ENCODE data around the gene KANSL1. TPM values are rescaled to one million over a fixed set of nuclear protein-coding genes. Genes with fewer than 3 reads are reported as not detected.

The KANSL1 gene
- total RNA-seq, 1 donor from 2014 or later: 136 TPM

DNA sequence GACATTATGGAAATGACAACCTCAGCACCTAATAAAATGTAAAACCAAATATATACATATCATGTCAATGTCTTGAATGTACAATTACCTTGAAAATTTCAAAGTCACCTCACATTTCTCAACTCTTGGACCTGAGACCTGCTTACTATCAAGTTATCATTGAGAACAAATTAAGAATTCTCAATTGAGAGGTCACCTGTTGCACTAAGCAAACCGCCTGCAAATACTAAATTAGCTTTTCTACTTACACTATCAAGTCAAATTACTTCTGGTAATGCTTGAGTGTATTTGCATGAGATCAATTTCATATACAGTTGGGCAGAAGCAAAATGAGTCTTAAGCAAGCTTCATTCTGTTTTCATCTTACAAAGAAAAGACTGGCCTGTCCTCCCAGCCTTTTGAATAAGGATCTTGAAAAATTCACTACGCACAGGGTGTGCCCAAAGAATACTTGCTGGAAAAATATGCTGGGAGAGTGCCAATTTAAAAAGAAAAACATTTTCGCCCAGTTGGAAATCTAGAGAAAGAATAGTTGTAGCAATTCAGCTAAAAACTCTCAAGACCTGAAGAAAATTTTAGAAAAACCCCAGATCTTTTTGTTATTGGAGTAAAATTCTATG lies 35.7 kb downstream of the KANSL1 start:
- Histone ChIP-seq H3K9me3 (ENCODE audit: low read depth) (no peaks in the 10 kb centered on the region), H4K20me1 (ENCODE audit: low read depth) (peaks cover 100% of the 10 kb centered on the region), H3K4me1 (peaks cover 24% of the 10 kb centered on the region), H3K27ac (peak overlapping the region; percentile 25), H3F3A (ENCODE audit: low read depth) (peaks cover 4% of the 10 kb centered on the region), H3K9ac (no peak overlapping the region), H3K27me3 (no peaks in the 10 kb centered on the region), H3K79me2 (ENCODE audit: low read depth) (peaks cover 100% of the 10 kb centered on the region), H3K4me3 (no peak overlapping the region), H3K36me3 (no peaks in the 10 kb centered on the region), H2AFZ (replicated peaks) (no peak overlapping the region), H3K4me2 (no peak overlapping the region)
- no peaks in the 10 kb centered on the region for H3K27me3 Mint-ChIP-seq (ENCODE audit: insufficient read depth, low read depth)
- TF ChIP-seq, protein P1, sequence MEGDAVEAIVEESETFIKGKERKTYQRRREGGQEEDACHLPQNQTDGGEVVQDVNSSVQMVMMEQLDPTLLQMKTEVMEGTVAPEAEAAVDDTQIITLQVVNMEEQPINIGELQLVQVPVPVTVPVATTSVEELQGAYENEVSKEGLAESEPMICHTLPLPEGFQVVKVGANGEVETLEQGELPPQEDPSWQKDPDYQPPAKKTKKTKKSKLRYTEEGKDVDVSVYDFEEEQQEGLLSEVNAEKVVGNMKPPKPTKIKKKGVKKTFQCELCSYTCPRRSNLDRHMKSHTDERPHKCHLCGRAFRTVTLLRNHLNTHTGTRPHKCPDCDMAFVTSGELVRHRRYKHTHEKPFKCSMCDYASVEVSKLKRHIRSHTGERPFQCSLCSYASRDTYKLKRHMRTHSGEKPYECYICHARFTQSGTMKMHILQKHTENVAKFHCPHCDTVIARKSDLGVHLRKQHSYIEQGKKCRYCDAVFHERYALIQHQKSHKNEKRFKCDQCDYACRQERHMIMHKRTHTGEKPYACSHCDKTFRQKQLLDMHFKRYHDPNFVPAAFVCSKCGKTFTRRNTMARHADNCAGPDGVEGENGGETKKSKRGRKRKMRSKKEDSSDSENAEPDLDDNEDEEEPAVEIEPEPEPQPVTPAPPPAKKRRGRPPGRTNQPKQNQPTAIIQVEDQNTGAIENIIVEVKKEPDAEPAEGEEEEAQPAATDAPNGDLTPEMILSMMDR (IDR thresholded peaks at IDR 0.05): no peak
- no peak for TF ChIP-seq EZH2phosphoT487 (IDR thresholded peaks at IDR 0.05)
- TF ChIP-seq EZH2 (IDR thresholded peaks at IDR 0.05): no peak
- H3K9me3 Mint-ChIP-seq: peaks cover 8% of the 10 kb centered on the region
- no peak for DNase-seq (ENCODE audit: low spot score)
- no peak overlapping the region for H3K4me3 Mint-ChIP-seq
- H3K36me3 Mint-ChIP-seq: peaks cover 25% of the 10 kb centered on the region
- H3K4me1 Mint-ChIP-seq: peaks cover 24% of the 10 kb centered on the region
- H3K27ac Mint-ChIP-seq: no peak overlapping the region

DNA sequence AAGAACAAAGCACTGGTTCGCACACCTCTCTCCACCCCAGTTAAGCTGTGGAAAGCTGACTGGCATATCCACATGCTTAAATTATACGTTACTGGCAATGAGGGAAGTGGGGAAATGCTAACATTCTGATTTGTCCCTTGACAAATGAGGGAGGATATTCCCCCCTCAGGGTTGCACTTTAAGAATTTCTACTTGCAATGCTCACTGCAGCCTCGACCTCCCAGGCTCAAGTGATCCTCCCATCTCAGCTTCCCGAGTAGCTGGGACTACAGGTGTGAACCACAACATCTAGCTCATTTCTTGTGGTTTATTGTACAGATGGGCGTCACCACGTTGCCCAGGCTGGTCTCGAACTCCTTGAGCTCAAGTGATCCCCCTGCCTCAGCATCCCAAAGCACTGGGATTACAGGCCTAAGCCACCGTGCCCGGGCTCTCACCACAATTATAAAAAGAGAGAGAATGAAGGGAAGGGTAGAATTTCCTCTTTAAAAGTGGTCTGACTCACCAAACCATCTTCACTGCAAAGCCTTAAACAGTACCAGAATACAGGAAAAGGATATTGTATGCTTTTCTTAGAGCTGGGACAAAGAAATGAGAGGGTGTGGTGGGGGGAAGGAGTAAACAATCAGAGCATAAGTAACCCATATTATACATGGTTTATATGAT lies 38.9 kb downstream of the KANSL1 start:
- peaks cover 100% of the 10 kb centered on the region for H3K79me2 ChIP-seq (ENCODE audit: low read depth)
- Mint-ChIP-seq H3K36me3 (peaks cover 22% of the 10 kb centered on the region), H3K4me1 (peaks cover 29% of the 10 kb centered on the region), H3K9me3 (peaks cover 2% of the 10 kb centered on the region), H3K4me3 (no peak overlapping the region), H3K27ac (no peak overlapping the region), H3K27me3 (ENCODE audit: insufficient read depth, low read depth) (no peaks in the 10 kb centered on the region)
- H3K4me2 ChIP-seq: peak overlapping the region; percentile 18
- peaks cover 99% of the 10 kb centered on the region for H4K20me1 ChIP-seq (ENCODE audit: low read depth)
- H3K9ac ChIP-seq: no peak overlapping the region
- H3F3A ChIP-seq (ENCODE audit: low read depth): peaks cover 4% of the 10 kb centered on the region
- peaks cover 28% of the 10 kb centered on the region for H3K4me1 ChIP-seq
- TF ChIP-seq, protein P1 (IDR thresholded peaks at IDR 0.05): no peak
- TF ChIP-seq EZH2phosphoT487 (IDR thresholded peaks at IDR 0.05): no peak
- no peak for TF ChIP-seq EZH2 (IDR thresholded peaks at IDR 0.05)
- no peak for DNase-seq (ENCODE audit: low spot score)
- no peaks in the 10 kb centered on the region for H3K27me3 ChIP-seq
- H3K4me3 ChIP-seq: no peak overlapping the region
- no peak overlapping the region for H2AFZ ChIP-seq (replicated peaks)
- H3K9me3 ChIP-seq (ENCODE audit: low read depth): no peaks in the 10 kb centered on the region
- no peaks in the 10 kb centered on the region for H3K36me3 ChIP-seq
- H3K27ac ChIP-seq: peak overlapping the region; percentile 2

DNA sequence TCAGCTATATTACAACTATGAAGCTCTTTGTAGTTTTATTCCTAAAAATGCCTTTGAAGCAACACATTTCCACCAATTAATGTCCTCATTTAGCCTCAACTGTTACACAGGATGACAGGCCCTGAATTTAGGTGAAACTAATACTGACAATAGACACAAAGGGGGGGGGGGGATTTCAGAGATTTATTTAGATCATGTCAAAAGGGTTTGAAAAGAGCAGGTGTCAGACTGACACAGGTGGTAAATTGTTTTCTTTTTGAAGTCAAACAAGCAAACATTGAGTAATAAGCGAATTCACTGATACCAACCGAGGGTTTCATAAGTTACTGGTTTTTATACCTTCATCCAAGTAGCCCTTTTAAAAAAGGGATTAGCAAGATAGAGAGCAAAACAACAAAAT lies 40.8 kb downstream of the KANSL1 start:
- H3K4me2 ChIP-seq: no peak overlapping the region
- Mint-ChIP-seq H3K27me3 (ENCODE audit: insufficient read depth, low read depth) (no peaks in the 10 kb centered on the region), H3K4me1 (peaks cover 19% of the 10 kb centered on the region), H3K27ac (no peak overlapping the region), H3K4me3 (no peak overlapping the region), H3K9me3 (no peaks in the 10 kb centered on the region), H3K36me3 (peaks cover 26% of the 10 kb centered on the region)
- H3K9ac ChIP-seq: no peak overlapping the region
- TF ChIP-seq EZH2 (IDR thresholded peaks at IDR 0.05) (no peak), EZH2phosphoT487 (IDR thresholded peaks at IDR 0.05) (no peak)
- TF ChIP-seq, protein P1 (IDR thresholded peaks at IDR 0.05): no peak
- H3K27ac ChIP-seq: no peak overlapping the region
- DNase-seq (ENCODE audit: low spot score): no peak
- H3K4me3 ChIP-seq: no peak overlapping the region
- H4K20me1 ChIP-seq (ENCODE audit: low read depth): peaks cover 99% of the 10 kb centered on the region
- no peaks in the 10 kb centered on the region for H3K36me3 ChIP-seq
- H3F3A ChIP-seq (ENCODE audit: low read depth): peaks cover 4% of the 10 kb centered on the region
- no peaks in the 10 kb centered on the region for H3K9me3 ChIP-seq (ENCODE audit: low read depth)
- no peak overlapping the region for H2AFZ ChIP-seq (replicated peaks)
- H3K4me1 ChIP-seq: peaks cover 27% of the 10 kb centered on the region
- peaks cover 100% of the 10 kb centered on the region for H3K79me2 ChIP-seq (ENCODE audit: low read depth)
- no peaks in the 10 kb centered on the region for H3K27me3 ChIP-seq
